ENCODE results near the gene WNT3.
A peak's percentile ranks its signal among the peaks of the same experiment; 100 is the strongest.

WNT3 gene

DNA sequence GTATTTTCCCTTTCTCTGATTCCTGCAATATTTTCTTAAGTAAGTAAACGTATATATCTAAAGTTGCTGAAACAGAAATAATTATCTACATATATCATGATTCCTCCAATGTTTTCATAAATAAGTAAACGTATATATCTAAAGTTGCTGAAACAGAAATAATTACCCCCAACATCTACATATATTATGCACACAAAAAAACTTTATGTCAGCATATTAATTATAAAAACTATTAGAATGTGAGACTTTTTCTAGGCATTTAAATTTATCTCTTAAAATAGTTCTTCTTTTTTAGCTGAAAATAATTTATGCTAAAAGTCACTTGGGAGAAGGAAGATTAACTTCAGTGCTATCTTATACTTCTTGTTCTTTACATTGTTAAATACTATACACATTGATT is 88.5 kb downstream of the WNT3 start:
- no peak for DNase-seq

DNA sequence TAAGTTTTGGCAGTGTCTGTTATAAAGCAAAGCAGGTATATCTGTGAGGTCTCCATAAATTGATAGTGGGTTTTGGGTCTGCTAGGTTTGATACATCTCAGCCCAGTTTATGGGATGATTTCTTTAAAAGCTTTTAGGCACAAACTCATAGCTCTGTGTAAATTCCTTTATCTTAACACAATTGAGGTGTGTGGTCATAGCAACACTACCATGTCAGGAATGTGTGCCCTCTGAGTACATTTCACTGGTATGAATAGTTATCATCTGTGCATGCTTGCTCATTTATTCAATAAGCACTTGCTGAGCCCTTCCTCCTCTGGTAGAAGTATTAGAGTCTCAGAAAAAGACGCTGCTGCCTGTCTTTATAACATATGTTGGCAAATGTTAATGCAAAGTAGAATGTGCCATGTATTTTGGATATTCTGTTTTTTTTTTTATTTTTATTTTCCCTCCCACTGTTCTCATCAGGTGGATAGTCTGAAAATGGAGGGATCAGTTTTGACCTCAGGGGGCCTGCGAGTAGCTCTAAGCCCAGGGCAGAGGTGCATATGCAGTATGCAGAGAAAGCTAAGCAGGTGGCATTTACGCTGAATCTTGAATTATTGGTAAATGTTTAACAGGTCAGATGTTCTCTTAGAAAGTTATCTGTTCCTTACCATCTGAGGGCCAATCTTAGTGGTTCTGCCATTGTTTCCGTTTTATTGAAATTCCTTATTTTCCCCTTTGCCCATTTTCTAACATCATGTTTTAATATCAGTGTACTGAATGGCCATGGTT is 90.7 kb downstream of the WNT3 start:
- DNase-seq: peak; percentile 89

DNA sequence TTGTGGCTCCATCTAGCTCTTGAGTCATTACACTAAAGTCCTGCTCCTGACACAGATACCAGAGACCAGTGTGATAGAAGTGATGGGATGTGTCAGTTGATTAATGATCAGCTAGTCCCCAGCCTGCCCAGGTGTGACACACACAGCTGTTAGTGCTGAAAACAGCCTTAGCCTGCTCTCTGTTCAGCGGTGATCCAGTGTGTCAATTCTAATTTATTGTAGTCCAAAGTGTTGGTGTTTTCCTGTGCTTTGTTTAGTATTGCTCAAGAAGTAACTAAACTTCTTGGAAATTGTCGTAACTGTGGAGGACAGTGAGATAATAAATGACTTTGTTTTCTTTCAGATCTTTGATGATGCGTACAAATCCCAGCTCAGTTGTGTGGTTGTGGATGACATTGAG is 92.3 kb downstream of the WNT3 start:
- DNase-seq: no peak

- peak; percentile 47 for DNase-seq
Measured at GRCh38 chr17:46722662-46723285, 95.7 kb downstream of the WNT3 start.

DNA sequence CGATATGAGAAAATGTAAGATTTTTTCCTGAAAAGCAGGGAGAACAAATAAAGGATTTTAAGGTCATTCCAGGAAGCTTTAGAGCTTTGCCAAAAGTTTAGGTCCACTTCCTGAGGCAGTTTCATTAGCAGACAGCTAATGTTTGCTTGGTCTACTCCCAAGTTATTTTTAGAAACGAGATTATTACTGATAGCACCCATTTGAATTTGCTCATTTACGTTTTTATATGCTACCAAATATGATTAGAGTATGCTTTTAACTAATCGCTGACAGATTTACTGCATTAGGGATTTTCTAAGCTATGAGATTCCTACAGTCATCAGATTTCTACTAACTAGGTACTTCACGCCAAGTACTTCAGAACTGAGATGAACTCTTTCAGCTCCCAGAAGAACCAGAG is 98.1 kb downstream of the WNT3 start:
- DNase-seq: no peak

- DNase-seq: no peak
Measured at GRCh38 chr17:46719891-46720290, 98.6 kb downstream of the WNT3 start.

- no peak for DNase-seq
Measured at GRCh38 chr17:46717999-46718398, 100.5 kb downstream of the WNT3 start.

Data from fibroblast of skin of back (primary cell).